H1 (cell line): ENCODE measurements around the gene PTPRG. TPM values are rescaled to one million over a fixed set of nuclear protein-coding genes. Genes with fewer than 3 reads are reported as not detected.

ENCODE experiments used
- CTCF ChIA-PET: fragments of 300-600 bp; sonication (Branson Sonifier 250); formaldehyde crosslinking; loops from one replicate; lab custom pipeline; 2021; ENCODE audit not compliant: partially characterized antibody; lab: Charles Lee
- POLR2A ChIA-PET: fragments of 300-600 bp; sonication (Branson Sonifier 250); formaldehyde crosslinking; loops from one replicate; lab custom pipeline; 2021; ENCODE audit warnings: inconsistent platforms; ENCODE audit not compliant: partially characterized antibody; lab: Charles Lee
- DNase-seq, 2 experiments: peaks; one replicate each; pipeline versions ENCODE4 v3.0.0 to v3.0.0-alpha.2; 2010 to 2022; ENCODE audit warnings: low spot score in 2 of 2, low read depth in 1 of 2, mixed read lengths in 1 of 2
- FAIRE-seq: peaks from 2 replicates; lab custom pipeline; 2011; peaks lifted over from hg19 to GRCh38; lab: Jason Lieb, UNC
- H2AFZ ChIP-seq: 2 replicates; pipeline ENCODE4 v1.8.1; 2012; ENCODE audit warnings: low read length, inconsistent platforms
- H2AK5ac ChIP-seq: 2 replicates; pipeline ENCODE4 v1.6.1; 2013; ENCODE audit warnings: low read depth, low read length
- H2BK120ac ChIP-seq: replicated peaks from 2 replicates; pipeline ENCODE3; 2013; ENCODE audit warnings: low read depth, low read length, inconsistent platforms
- H2BK12ac ChIP-seq: 2 replicates; pipeline ENCODE4 v1.6.1; 2013; ENCODE audit warnings: low read depth, low read length
- H2BK15ac ChIP-seq: 2 replicates; pipeline ENCODE4 v1.6.1; 2013; ENCODE audit warnings: low read length
- H2BK20ac ChIP-seq: 2 replicates; pipeline ENCODE4 v1.6.1; 2013; ENCODE audit warnings: low read length
- H2BK5ac ChIP-seq: 2 replicates; pipeline ENCODE4 v1.6.1; 2013; ENCODE audit warnings: low read depth, low read length
- H3K14ac ChIP-seq: 2 replicates; pipeline ENCODE4 v1.6.1; 2013; ENCODE audit warnings: inconsistent platforms; ENCODE audit not compliant: insufficient read length
- H3K18ac ChIP-seq: 2 replicates; pipeline ENCODE4 v1.6.1; 2013; ENCODE audit warnings: low read length; ENCODE audit errors: extremely low read depth
- H3K23ac ChIP-seq: 2 replicates; pipeline ENCODE4 v1.6.1; 2013; ENCODE audit warnings: inconsistent platforms; ENCODE audit not compliant: insufficient read length
- H3K23me2 ChIP-seq: 2 replicates; pipeline ENCODE4 v1.6.1; 2013; ENCODE audit warnings: low read depth, low read length
- H3K27ac ChIP-seq: 2 replicates; pipeline ENCODE4 v1.6.1; 2011; ENCODE audit warnings: low read depth, low read length, inconsistent platforms
- H3K27me3 ChIP-seq, 4 experiments: replicated peaks in 1 of 4; 1 replicate in 1 of 4; 2 replicates in 3 of 4; pipeline versions ENCODE4 v1.6.1 to v1.8.1; 2011 to 2013; ENCODE audit warnings: low read length in 3 of 4, mild to moderate bottlenecking in 3 of 4, inconsistent platforms in 2 of 4, mixed read lengths in 2 of 4, moderate library complexity in 1 of 4; ENCODE audit not compliant: control insufficient read depth in 3 of 4, insufficient read depth in 3 of 4; ENCODE audit errors: extremely low read depth in 1 of 4
- H3K36me3 ChIP-seq, 4 experiments: 2 replicates each; pipeline versions ENCODE4 v1.6.1 to v1.8.1; 2011 to 2013; ENCODE audit warnings: mild to moderate bottlenecking in 4 of 4, low read length in 3 of 4, moderate library complexity in 2 of 4, control low read depth in 1 of 4, inconsistent platforms in 1 of 4; ENCODE audit not compliant: insufficient read depth in 4 of 4, control insufficient read depth in 2 of 4
- H3K4ac ChIP-seq: replicated peaks from 2 replicates; pipeline ENCODE3; 2013; ENCODE audit warnings: low read length, low read depth, mixed read lengths, inconsistent platforms; ENCODE audit not compliant: insufficient read length
- H3K4me1 ChIP-seq, 4 experiments: replicated peaks in 1 of 4; 1 replicate in 1 of 4; 2 replicates in 3 of 4; pipeline versions ENCODE4 v1.6.1 to v1.8.1; 2011 to 2013; ENCODE audit warnings: low read length in 3 of 4, inconsistent platforms in 2 of 4, mixed read lengths in 1 of 4; ENCODE audit not compliant: insufficient read depth in 4 of 4, control insufficient read depth in 3 of 4
- H3K4me2 ChIP-seq, 2 experiments: 2 replicates each; pipeline versions ENCODE4 v1.6.1 to v1.8.1; 2011 to 2013; ENCODE audit warnings: low read depth in 2 of 2, low read length in 2 of 2, control low read depth in 1 of 2, inconsistent platforms in 1 of 2, mild to moderate bottlenecking in 1 of 2; ENCODE audit not compliant: insufficient read depth in 1 of 2
- H3K4me3 ChIP-seq, 4 experiments: fragments of 200-600, 300-600 bp in 1 of 4; sonication (generic), shearing (Covaris generic), sonication (Bioruptor Twin) in 1 of 4; 2 replicates each; pipeline versions ENCODE4 v1.5.1 to v1.8.1; 2011 to 2016; ENCODE audit warnings: low read length in 4 of 4, low read depth in 3 of 4, control low read depth in 2 of 4, inconsistent platforms in 2 of 4, mild to moderate bottlenecking in 2 of 4, mixed read lengths in 1 of 4, moderate library complexity in 1 of 4; ENCODE audit not compliant: insufficient read depth in 2 of 4; ENCODE audit errors: extremely low read depth in 1 of 4
- H3K56ac ChIP-seq: replicated peaks from 2 replicates; pipeline ENCODE3; 2013; ENCODE audit warnings: low read depth, mild to moderate bottlenecking, mixed read lengths, low read length, inconsistent platforms; ENCODE audit not compliant: insufficient read length
- H3K79me1 ChIP-seq: 2 replicates; pipeline ENCODE4 v1.6.1; 2013; ENCODE audit warnings: low read depth, low read length, control low read depth
- H3K79me2 ChIP-seq, 2 experiments: 2 replicates each; pipeline versions ENCODE4 v1.6.1 to v1.8.1; 2012 to 2013; ENCODE audit warnings: low read length in 2 of 2, mild to moderate bottlenecking in 2 of 2, inconsistent platforms in 1 of 2; ENCODE audit not compliant: insufficient read depth in 2 of 2, control insufficient read depth in 1 of 2
- H3K9ac ChIP-seq, 4 experiments: replicated peaks in 1 of 4; 1 replicate in 1 of 4; 2 replicates in 3 of 4; pipeline versions ENCODE4 v1.6.1 to v1.8.1; 2011 to 2013; ENCODE audit warnings: low read depth in 3 of 4, low read length in 3 of 4, control low read depth in 2 of 4, mild to moderate bottlenecking in 2 of 4, moderate library complexity in 2 of 4, inconsistent platforms in 1 of 4; ENCODE audit errors: extremely low read depth in 1 of 4
- H3K9me3 ChIP-seq, 2 experiments: 2 replicates each; pipeline versions ENCODE4 v1.6.1 to v1.8.1; 2012 to 2013; ENCODE audit warnings: mild to moderate bottlenecking in 2 of 2, moderate library complexity in 2 of 2, control low read depth in 1 of 2, inconsistent platforms in 1 of 2, low read depth in 1 of 2, low read length in 1 of 2, mixed read lengths in 1 of 2; ENCODE audit not compliant: insufficient read depth in 2 of 2
- H4K20me1 ChIP-seq, 2 experiments: replicated peaks in 1 of 2; 2 replicates each; pipeline versions ENCODE3 to v1.8.1; 2011 to 2013; ENCODE audit warnings: inconsistent platforms in 2 of 2, low read length in 2 of 2, mild to moderate bottlenecking in 1 of 2; ENCODE audit not compliant: insufficient read depth in 2 of 2, control insufficient read depth in 1 of 2
- H4K5ac ChIP-seq: 2 replicates; pipeline ENCODE4 v1.6.1; 2013; ENCODE audit warnings: low read length, low read depth, mixed read lengths, inconsistent platforms; ENCODE audit not compliant: insufficient read length
- H4K8ac ChIP-seq: 2 replicates; pipeline ENCODE4 v1.8.0; 2013; ENCODE audit warnings: mild to moderate bottlenecking, moderate library complexity, low read length, inconsistent platforms; ENCODE audit not compliant: insufficient read depth; ENCODE audit errors: extremely low read depth
- H4K91ac ChIP-seq: replicated peaks from 2 replicates; pipeline ENCODE3; 2013; ENCODE audit warnings: low read length, mixed read lengths, inconsistent platforms; ENCODE audit not compliant: insufficient read length
- BCL11A ChIP-seq, 2 experiments: IDR thresholded peaks; one replicate each; pipeline ENCODE4 v1.6.1; 2011; ENCODE audit warnings: low read depth in 2 of 2, low read length in 2 of 2, mild to moderate bottlenecking in 2 of 2
- BRCA1 ChIP-seq: IDR thresholded peaks from 2 replicates; pipeline ENCODE4 v1.6.1; 2012; ENCODE audit warnings: low read depth, low read length, improper control_type of control experiment
- CREB1 ChIP-seq: IDR thresholded peaks from 2 replicates; pipeline ENCODE4 v1.6.1; 2012; ENCODE audit warnings: inconsistent platforms
- GTF2F1 ChIP-seq: IDR thresholded peaks from 2 replicates; pipeline ENCODE4 v1.6.1; 2012; ENCODE audit warnings: low read depth, low read length, improper control_type of control experiment, borderline replicate concordance
- JUND ChIP-seq: IDR thresholded peaks from 2 replicates; pipeline ENCODE4 v1.6.1; 2011; ENCODE audit warnings: mild to moderate bottlenecking, improper control_type of control experiment, low read length
- KDM4A ChIP-seq: IDR thresholded peaks from one replicate; pipeline ENCODE4 v1.7.1; 2012; ENCODE audit warnings: low read depth, mild to moderate bottlenecking, moderate library complexity, low read length, inconsistent platforms; ENCODE audit not compliant: severe bottlenecking
- PHF8 ChIP-seq: fragments of 200-600 bp; sonication (generic); conservative IDR thresholded peaks from 2 replicates; pipeline ENCODE4 v1.7.1; 2012; ENCODE audit warnings: low read depth, mild to moderate bottlenecking, inconsistent platforms, low read length, moderate library complexity
- POLR2AphosphoS5 ChIP-seq: IDR thresholded peaks from 2 replicates; pipeline ENCODE4 v1.6.1; 2011; ENCODE audit warnings: low read depth, low read length
- RAD21 ChIP-seq, 2 experiments: IDR thresholded peaks in 1 of 2; conservative IDR thresholded peaks in 1 of 2; 2 replicates each; pipeline ENCODE4 v1.6.1; 2011; ENCODE audit warnings: low read depth in 2 of 2, low read length in 2 of 2, improper control_type of control experiment in 1 of 2, inconsistent platforms in 1 of 2, mild to moderate bottlenecking in 1 of 2, moderate library complexity in 1 of 2
- RFX5 ChIP-seq: IDR thresholded peaks from 2 replicates; pipeline ENCODE4 v1.6.1; 2011; ENCODE audit warnings: low read depth, low read length, improper control_type of control experiment, borderline replicate concordance
- SP4 ChIP-seq: IDR thresholded peaks from 2 replicates; pipeline ENCODE4 v1.6.1; 2012; ENCODE audit warnings: low read length, inconsistent platforms
- WGBS, 2 experiments: shearing (Covaris generic) in 1 of 2; methylation state at CpG; one replicate each; pipeline versions ENCODE4 v1.1.6 to v1.1.7; 2013 to 2015; ENCODE audit warnings: low lambda C conversion rate in 2 of 2, mixed read lengths in 2 of 2, inconsistent platforms in 1 of 2, low coverage in 1 of 2, missing lambda C conversion rate in 1 of 2; ENCODE audit not compliant: insufficient replicate concordance in 2 of 2, insufficient coverage in 1 of 2, insufficient read length in 1 of 2; ENCODE audit errors: extremely low coverage in 1 of 2, missing lambda C conversion rate in 1 of 2; 5-methylcytosine and 5-hydroxymethylcytosine counted together
- polyA plus RNA-seq, 7 experiments: library from polyadenylated mRNA; depleted of rRNA in 3 of 7; stranded (reverse) in 5 of 7; unstranded in 2 of 7; fragments of >200 nt in 5 of 7; fragments of 200-250 nt in 2 of 7; gene quantifications; 1 replicate in 5 of 7; 2 replicates in 1 of 7; 4 replicates in 1 of 7; pipeline versions ENCODE4 v1.2.1 to v1.2.3, GENCODE V29; 2011 to 2013; ENCODE audit warnings: missing spikeins in 2 of 7, mixed read lengths in 2 of 7
- total RNA-seq: library from RNA; stranded (reverse); fragmentation: NEBNext Ultra II Directional; extraction: Animal tissue kit (Norgen Biotek cat#: 25700); gene quantifications from 2 replicates; pipeline ENCODE4 v1.2.1, GENCODE V29; 2021
- TF ChIP-seq, protein P1 (sequence below): IDR thresholded peaks from 2 replicates; pipeline ENCODE4 v1.6.1; 2012; ENCODE audit warnings: inconsistent platforms
- TF ChIP-seq, protein P2 (sequence below): IDR thresholded peaks from 2 replicates; pipeline ENCODE4 v1.6.1; 2012; ENCODE audit warnings: low read length, inconsistent platforms

PTPRG gene
- total and polyA plus RNA-seq, 2 of the 8 experiments (the other 6 are each of a cell fraction or from before 2014, with no cell fraction given): 23.3 to 96.2 TPM

- CTCF ChIA-PET: interaction anchor here (0.9 to 1.1 kb wide), 2 partner anchors 13 to 29 kb away, joined by 3 read pairs; no protein-coding TSS in a partner anchor
- no peak for FAIRE-seq
- POLR2A ChIA-PET: no interaction called here
- TF ChIP-seq, protein P1, sequence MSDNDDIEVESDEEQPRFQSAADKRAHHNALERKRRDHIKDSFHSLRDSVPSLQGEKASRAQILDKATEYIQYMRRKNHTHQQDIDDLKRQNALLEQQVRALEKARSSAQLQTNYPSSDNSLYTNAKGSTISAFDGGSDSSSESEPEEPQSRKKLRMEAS: no peak
- TF ChIP-seq, protein P2, sequence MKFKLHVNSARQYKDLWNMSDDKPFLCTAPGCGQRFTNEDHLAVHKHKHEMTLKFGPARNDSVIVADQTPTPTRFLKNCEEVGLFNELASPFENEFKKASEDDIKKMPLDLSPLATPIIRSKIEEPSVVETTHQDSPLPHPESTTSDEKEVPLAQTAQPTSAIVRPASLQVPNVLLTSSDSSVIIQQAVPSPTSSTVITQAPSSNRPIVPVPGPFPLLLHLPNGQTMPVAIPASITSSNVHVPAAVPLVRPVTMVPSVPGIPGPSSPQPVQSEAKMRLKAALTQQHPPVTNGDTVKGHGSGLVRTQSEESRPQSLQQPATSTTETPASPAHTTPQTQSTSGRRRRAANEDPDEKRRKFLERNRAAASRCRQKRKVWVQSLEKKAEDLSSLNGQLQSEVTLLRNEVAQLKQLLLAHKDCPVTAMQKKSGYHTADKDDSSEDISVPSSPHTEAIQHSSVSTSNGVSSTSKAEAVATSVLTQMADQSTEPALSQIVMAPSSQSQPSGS: no peak
- TF ChIP-seq KDM4A (no peak), SP4 (no peak), RFX5 (no peak), POLR2AphosphoS5 (no peak), RAD21 (IDR thresholded peaks at IDR 0.05 in 1 of 2, conservative IDR thresholded peaks at IDR 0.05 in 1 of 2; ENCODE audit: low read depth in 2 of 2, low read length in 2 of 2) (no peak), BCL11A (IDR thresholded peaks at IDR 0.05; ENCODE audit: low read depth in 2 of 2, low read length in 2 of 2) (no peak), BRCA1 (no peak), GTF2F1 (no peak), JUND (no peak), PHF8 (no peak), CREB1 (no peak)
Observed at GRCh38 chr3:61965770-61966131, 404.4 kb downstream of the PTPRG start.

More at GRCh38 chr3:61965770-61966131, 404.4 kb downstream of the PTPRG start:
- H3K14ac ChIP-seq: no peak overlapping the region
- no peaks in the 10 kb centered on the region for H3K27me3 ChIP-seq
- peaks cover 2 to 6% (median 3%) of the 10 kb centered on the region in 4 experiments; a peak in 5 of 7 replicates for H3K4me1 ChIP-seq
- H3K36me3 ChIP-seq: no peaks in the 10 kb centered on the region
- 0 out of 4 replicates have a peak overlapping the region, but pooled peaks of 1 of the 2 experiments have one; percentile 4 for H3K4me2 ChIP-seq
- WGBS, 2 experiments: 90% methylated on average over 2 of the region's 2 CpGs; no CpG with 5 or more reads in 1 of the 2 experiments
- H3K23me2 ChIP-seq: no peaks in the 10 kb centered on the region
- H4K91ac ChIP-seq: no peak overlapping the region
- no peak overlapping the region for H2AK5ac ChIP-seq
- no peak overlapping the region for H3K27ac ChIP-seq
- H2BK120ac ChIP-seq: no peak overlapping the region
- H3K9me3 ChIP-seq: no peaks in the 10 kb centered on the region
- peaks cover 3 to 10% of the 10 kb centered on the region in 2 experiments for H4K20me1 ChIP-seq
- no peak overlapping the region for H2BK20ac ChIP-seq
- no peak overlapping the region for H2BK15ac ChIP-seq
- H3K23ac ChIP-seq: no peak overlapping the region
- no peak overlapping the region for H4K8ac ChIP-seq
- no peak overlapping the region for H3K4ac ChIP-seq
- no peak overlapping the region for H3K9ac ChIP-seq
- no peak overlapping the region for H4K5ac ChIP-seq
- no peak overlapping the region for H2BK12ac ChIP-seq
- no peak for DNase-seq
- H3K79me2 ChIP-seq: peaks cover 0 to 86% of the 10 kb centered on the region in 2 experiments; a peak in 2 of 4 replicates
- no peak overlapping the region for H3K56ac ChIP-seq
- peaks cover 2% of the 10 kb centered on the region; the same call in 1 of the 2 replicates for H3K79me1 ChIP-seq
- H3K4me3 ChIP-seq: no peak overlapping the region
- no peak overlapping the region for H2BK5ac ChIP-seq
- H2AFZ ChIP-seq: no peak overlapping the region
- H3K18ac ChIP-seq: no peak overlapping the region
